PFSK-1 (cell line): ENCODE measurements around the gene CHD6.

ENCODE experiments used
- FOXP2 ChIP-seq: optimal IDR thresholded peaks from 2 replicates; pipeline ENCODE3; 2011; ENCODE audit warnings: borderline replicate concordance, control low read depth, inconsistent platforms; ENCODE audit not compliant: insufficient read depth; ENCODE audit errors: extremely low read length, extremely low read depth
- POLR2AphosphoS5 ChIP-seq: IDR thresholded peaks from 2 replicates; pipeline ENCODE4 v1.6.1; 2012; ENCODE audit warnings: low read depth, mild to moderate bottlenecking, control low read depth, low read length, moderate library complexity
- REST ChIP-seq, 2 experiments: IDR thresholded peaks; 2 replicates each; pipeline versions ENCODE4 v1.6.1 to v1.8.0; 2011 to 2012; ENCODE audit warnings: low read depth in 2 of 2, low read length in 2 of 2, control low read depth in 1 of 2, inconsistent platforms in 1 of 2, mild to moderate bottlenecking in 1 of 2, moderate library complexity in 1 of 2; ENCODE audit not compliant: insufficient read depth in 1 of 2
- SIN3A ChIP-seq: IDR thresholded peaks from 2 replicates; pipeline ENCODE4 v1.6.1; 2012; ENCODE audit warnings: mild to moderate bottlenecking, low read length, moderate library complexity, borderline replicate concordance; ENCODE audit not compliant: insufficient read depth
- TAF1 ChIP-seq: IDR thresholded peaks from 2 replicates; pipeline ENCODE4 v1.6.1; 2012; ENCODE audit warnings: low read length, control low read depth, borderline replicate concordance; ENCODE audit not compliant: insufficient read depth

Gene CHD6

GRCh38 chr20:41643504-41643938 is 25.3 kb upstream of the CHD6 start:
- TF ChIP-seq POLR2AphosphoS5, result no peak
- TF ChIP-seq SIN3A, result no peak
- no peak for TF ChIP-seq FOXP2
- TF ChIP-seq TAF1, result no peak
- no peak for TF ChIP-seq REST (IDR thresholded peaks at IDR 0.05; ENCODE audit: insufficient read depth in 1 of 2, low read depth in 2 of 2, low read length in 2 of 2)

GRCh38 chr20:41639630-41640029 is 21.5 kb upstream of the CHD6 start:
- no peak for TF ChIP-seq REST (IDR thresholded peaks at IDR 0.05; ENCODE audit: insufficient read depth in 1 of 2, low read depth in 2 of 2, low read length in 2 of 2)
- TF ChIP-seq FOXP2, result no peak
- TF ChIP-seq TAF1, result no peak
- TF ChIP-seq SIN3A, result no peak
- TF ChIP-seq POLR2AphosphoS5, result no peak

- TF ChIP-seq FOXP2 (no peak), SIN3A (no peak), POLR2AphosphoS5 (no peak), REST (IDR thresholded peaks at IDR 0.05; ENCODE audit: insufficient read depth in 1 of 2, low read depth in 2 of 2, low read length in 2 of 2) (no peak)
Observed at GRCh38 chr20:41638456-41638855, 20.3 kb upstream of the CHD6 start.

GRCh38 chr20:41635158-41635557 is 17.0 kb upstream of the CHD6 start:
- TF ChIP-seq POLR2AphosphoS5 (no peak), FOXP2 (no peak), REST (IDR thresholded peaks at IDR 0.05; ENCODE audit: insufficient read depth in 1 of 2, low read depth in 2 of 2, low read length in 2 of 2) (no peak)

GRCh38 chr20:41632896-41633295 is 14.7 kb upstream of the CHD6 start:
- TF ChIP-seq SIN3A (no peak), REST (IDR thresholded peaks at IDR 0.05; ENCODE audit: insufficient read depth in 1 of 2, low read depth in 2 of 2, low read length in 2 of 2) (no peak), POLR2AphosphoS5 (no peak), FOXP2 (no peak), TAF1 (no peak)
